ENCODE data around the gene UGT1A5.

DNA sequence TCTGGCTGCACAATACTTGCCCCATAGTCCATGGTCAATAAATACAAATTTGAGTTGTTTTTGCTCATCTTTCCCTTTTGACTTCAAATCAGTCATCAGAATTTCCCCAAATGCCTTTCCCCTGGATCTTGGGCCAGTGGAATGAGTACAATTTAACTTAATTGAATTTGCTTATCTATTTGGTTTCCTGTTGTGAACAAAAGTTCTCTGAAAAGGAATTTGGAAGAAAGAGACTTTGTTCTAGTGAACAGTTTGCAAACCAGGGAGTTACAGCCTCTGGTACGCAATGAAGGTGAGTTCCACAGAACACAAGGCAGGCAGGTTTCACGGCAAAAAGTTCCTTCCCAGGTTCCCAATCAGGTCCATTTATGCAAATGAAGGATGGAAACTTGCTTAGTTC is 46.1 kb downstream of the UGT1A5 start:
- TF ChIP-seq, protein P1, sequence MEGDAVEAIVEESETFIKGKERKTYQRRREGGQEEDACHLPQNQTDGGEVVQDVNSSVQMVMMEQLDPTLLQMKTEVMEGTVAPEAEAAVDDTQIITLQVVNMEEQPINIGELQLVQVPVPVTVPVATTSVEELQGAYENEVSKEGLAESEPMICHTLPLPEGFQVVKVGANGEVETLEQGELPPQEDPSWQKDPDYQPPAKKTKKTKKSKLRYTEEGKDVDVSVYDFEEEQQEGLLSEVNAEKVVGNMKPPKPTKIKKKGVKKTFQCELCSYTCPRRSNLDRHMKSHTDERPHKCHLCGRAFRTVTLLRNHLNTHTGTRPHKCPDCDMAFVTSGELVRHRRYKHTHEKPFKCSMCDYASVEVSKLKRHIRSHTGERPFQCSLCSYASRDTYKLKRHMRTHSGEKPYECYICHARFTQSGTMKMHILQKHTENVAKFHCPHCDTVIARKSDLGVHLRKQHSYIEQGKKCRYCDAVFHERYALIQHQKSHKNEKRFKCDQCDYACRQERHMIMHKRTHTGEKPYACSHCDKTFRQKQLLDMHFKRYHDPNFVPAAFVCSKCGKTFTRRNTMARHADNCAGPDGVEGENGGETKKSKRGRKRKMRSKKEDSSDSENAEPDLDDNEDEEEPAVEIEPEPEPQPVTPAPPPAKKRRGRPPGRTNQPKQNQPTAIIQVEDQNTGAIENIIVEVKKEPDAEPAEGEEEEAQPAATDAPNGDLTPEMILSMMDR (IDR thresholded peaks at IDR 0.05) = no peak
- no peak for TF ChIP-seq EZH2phosphoT487 (IDR thresholded peaks at IDR 0.05; ENCODE audit: borderline replicate concordance, low read depth)
